Esophagus muscularis mucosa (tissue), 4 donors: ENCODE data around the gene TPCN1. TPM values are rescaled to one million over a fixed set of nuclear protein-coding genes. Genes with fewer than 3 reads are reported as not detected.

Experiments
- DNase-seq: peaks from one replicate; pipeline ENCODE4 v3.0.0-alpha.2; 2017; ENCODE audit errors: extremely low spot score
- H3K27ac ChIP-seq, 4 donors: fragments of 200-600 bp; sonication (generic); replicated peaks in 1 of 4; 1 replicate in 3 of 4; 2 replicates in 1 of 4; pipeline ENCODE4 v1.5.1; 2016 to 2019; ENCODE audit warnings: mild to moderate bottlenecking in 1 of 4
- H3K27me3 ChIP-seq, 4 donors: fragments of 200-600 bp; sonication (generic); one replicate each; pipeline versions ENCODE4 v1.5.1 to v1.6.0; 2016 to 2019
- H3K36me3 ChIP-seq, 4 donors: fragments of 200-600 bp; sonication (generic); one replicate each; pipeline ENCODE4 v1.5.1; 2016 to 2019
- H3K4me1 ChIP-seq, 4 donors: fragments of 200-600 bp; sonication (generic); one replicate each; pipeline ENCODE4 v1.5.1; 2016 to 2019
- H3K4me3 ChIP-seq, 4 donors: fragments of 200-600 bp; sonication (generic); 1 replicate in 2 of 4; 2 replicates in 2 of 4; pipeline ENCODE4 v1.5.1; 2016 to 2019; ENCODE audit warnings: mild to moderate bottlenecking in 4 of 4, moderate library complexity in 1 of 4
- H3K9me3 ChIP-seq, 4 donors: fragments of 200-600 bp; sonication (generic); 1 replicate in 3 of 4; 2 replicates in 1 of 4; pipeline ENCODE4 v1.5.1; 2016 to 2019
- EP300 ChIP-seq: sonication (generic); formaldehyde crosslinking; IDR thresholded peaks from one replicate; pipeline ENCODE4 v1.6.1; 2017; ENCODE audit warnings: antibody characterized with exemption
- POLR2A ChIP-seq: fragments of 450-650 bp; IDR thresholded peaks from one replicate; pipeline ENCODE4 v1.6.1; 2017; ENCODE audit warnings: antibody characterized with exemption, moderate library complexity, mild to moderate bottlenecking, low read depth
- POLR2AphosphoS5 ChIP-seq, 2 donors: sonication (generic); formaldehyde crosslinking; IDR thresholded peaks; one replicate each; pipeline ENCODE4 v1.6.1; 2017; ENCODE audit warnings: antibody characterized with exemption in 2 of 2
- WGBS: methylation state at CpG from one replicate; pipeline ENCODE4 v1.1.5; 2018; 5-methylcytosine and 5-hydroxymethylcytosine counted together
- intact Hi-C: fragments of 100-400 bp; cut with DNase I; formaldehyde crosslinking; loops from one replicate; pipeline ENCODE4 v1.15.1; 2023
- total RNA-seq, 4 donors: library from RNA; depleted of rRNA; stranded (reverse); fragments of >200 nt; gene quantifications; one replicate each; pipeline versions ENCODE4 v1.1.0 to v1.2.1, GENCODE V29; 2016
- TF ChIP-seq, protein P1 (sequence below), 3 experiments: fragments of 200-600 bp in 2 of 3; fragments of 450-650 bp in 1 of 3; sonication (generic) in 2 of 3; IDR thresholded peaks; one replicate each; pipeline ENCODE4 v1.5.1; 2017 to 2019; ENCODE audit warnings: antibody characterized with exemption in 3 of 3, mild to moderate bottlenecking in 2 of 3, moderate library complexity in 1 of 3

Gene TPCN1
- total RNA-seq, 4 donors from 2014 or later, result 31.1 to 54.0 (median 34.5) TPM

DNA sequence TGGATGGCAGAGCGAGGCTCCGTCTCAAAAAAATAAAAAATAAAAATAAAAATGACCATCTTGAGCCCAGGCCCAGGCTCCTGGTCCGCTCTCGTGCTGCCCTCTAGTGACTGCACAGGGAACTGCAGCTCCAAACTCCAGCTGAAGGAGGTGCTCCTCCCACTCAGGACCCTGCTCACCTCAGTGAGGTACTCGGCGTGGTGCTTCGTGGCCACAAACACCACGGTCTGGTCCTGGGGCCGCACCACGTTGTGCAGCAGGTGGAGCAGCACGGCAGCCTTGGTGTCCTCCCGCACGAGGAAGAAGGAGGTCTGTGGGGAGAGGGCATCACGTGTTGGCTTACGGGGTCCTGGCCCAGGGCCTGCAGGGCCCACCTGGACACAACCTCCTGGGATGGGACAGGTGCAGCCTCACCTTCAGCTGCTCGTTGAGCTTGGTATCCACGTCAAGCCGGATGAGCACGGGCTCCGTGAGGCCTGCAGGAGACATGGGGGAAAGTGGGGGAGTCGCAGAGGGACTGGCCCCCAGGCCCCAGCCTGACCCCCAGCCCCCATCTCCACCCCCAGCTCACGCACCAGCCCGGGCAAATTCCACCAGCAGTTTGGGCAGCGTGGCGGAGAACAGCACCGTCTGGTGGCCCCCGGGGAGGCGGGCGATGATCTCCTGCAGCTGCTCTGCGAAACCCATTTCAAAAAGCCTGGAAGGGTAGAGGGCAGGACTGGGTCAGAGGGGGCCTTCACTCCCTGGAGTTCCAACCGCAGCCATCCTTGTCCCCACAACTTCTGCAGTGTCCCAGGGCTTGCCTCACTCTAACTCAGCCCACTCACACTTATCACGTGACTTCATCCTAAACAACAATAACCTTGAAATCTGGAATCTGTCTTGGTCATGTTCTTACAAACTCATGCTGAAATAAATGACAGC is 46.5 kb upstream of the TPCN1 start:
- peaks cover 0 to 7% (median 3%) of the 10 kb centered on the region in 4 donors for H3K9me3 ChIP-seq
- H3K27me3 ChIP-seq, result no peaks in the 10 kb centered on the region
- DNase-seq, result no peak
- H3K4me1 ChIP-seq, result no peaks in the 10 kb centered on the region
- no peak overlapping the region for H3K4me3 ChIP-seq
- peaks cover 95 to 100% (median 99%) of the 10 kb centered on the region in 4 donors for H3K36me3 ChIP-seq
- TF ChIP-seq, protein P1, sequence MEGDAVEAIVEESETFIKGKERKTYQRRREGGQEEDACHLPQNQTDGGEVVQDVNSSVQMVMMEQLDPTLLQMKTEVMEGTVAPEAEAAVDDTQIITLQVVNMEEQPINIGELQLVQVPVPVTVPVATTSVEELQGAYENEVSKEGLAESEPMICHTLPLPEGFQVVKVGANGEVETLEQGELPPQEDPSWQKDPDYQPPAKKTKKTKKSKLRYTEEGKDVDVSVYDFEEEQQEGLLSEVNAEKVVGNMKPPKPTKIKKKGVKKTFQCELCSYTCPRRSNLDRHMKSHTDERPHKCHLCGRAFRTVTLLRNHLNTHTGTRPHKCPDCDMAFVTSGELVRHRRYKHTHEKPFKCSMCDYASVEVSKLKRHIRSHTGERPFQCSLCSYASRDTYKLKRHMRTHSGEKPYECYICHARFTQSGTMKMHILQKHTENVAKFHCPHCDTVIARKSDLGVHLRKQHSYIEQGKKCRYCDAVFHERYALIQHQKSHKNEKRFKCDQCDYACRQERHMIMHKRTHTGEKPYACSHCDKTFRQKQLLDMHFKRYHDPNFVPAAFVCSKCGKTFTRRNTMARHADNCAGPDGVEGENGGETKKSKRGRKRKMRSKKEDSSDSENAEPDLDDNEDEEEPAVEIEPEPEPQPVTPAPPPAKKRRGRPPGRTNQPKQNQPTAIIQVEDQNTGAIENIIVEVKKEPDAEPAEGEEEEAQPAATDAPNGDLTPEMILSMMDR (IDR thresholded peaks at IDR 0.05), result peak in 2 of 3 experiments; percentile 88 to 95
- TF ChIP-seq EP300, result no peak
- H3K27ac ChIP-seq, result no peak overlapping the region
- WGBS, result 36% methylated on average over 21 of the region's 32 CpGs
- intact Hi-C loops, result loop anchor here (5.0 kb wide), 1 partner anchor 127 kb away; no protein-coding TSS in a partner anchor

DNA sequence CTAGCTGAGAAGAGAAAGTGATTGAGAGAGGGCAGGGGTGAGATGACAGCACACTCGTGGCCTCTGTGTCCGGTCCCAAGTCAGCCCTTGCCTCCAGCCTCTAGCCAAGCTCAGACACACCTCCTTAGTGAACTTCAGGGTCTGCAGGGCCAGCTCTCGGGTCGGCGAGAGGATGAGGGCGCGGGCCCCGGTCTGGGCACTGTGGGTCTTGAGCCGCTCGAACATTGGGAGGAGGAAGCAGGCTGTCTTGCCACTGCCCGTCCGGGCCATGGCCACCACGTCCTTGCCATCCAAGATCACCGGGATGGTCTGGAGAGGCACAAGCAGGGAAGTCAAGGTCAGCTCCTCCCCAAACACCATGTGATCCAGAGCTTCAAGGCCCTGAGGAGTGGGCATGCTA is 42.2 kb upstream of the TPCN1 start:
- TF ChIP-seq EP300, result no peak
- TF ChIP-seq, protein P1 (IDR thresholded peaks at IDR 0.05), result no peak
- no peak for TF ChIP-seq POLR2AphosphoS5 (IDR thresholded peaks at IDR 0.05)
- no peak for TF ChIP-seq POLR2A
- intact Hi-C loops, result no loop called here
- peaks cover 0 to 7% (median 3%) of the 10 kb centered on the region in 4 donors for H3K9me3 ChIP-seq
- no peak for DNase-seq
- WGBS, result 97% methylated on average over 14 of the region's 14 CpGs
- H3K4me3 ChIP-seq, result no peak overlapping the region
- no peak overlapping the region for H3K27ac ChIP-seq
- peaks cover 4 to 19% (median 15%) of the 10 kb centered on the region in 4 donors for H3K4me1 ChIP-seq
- no peaks in the 10 kb centered on the region for H3K27me3 ChIP-seq
- H3K36me3 ChIP-seq, result peaks cover 64 to 73% (median 71%) of the 10 kb centered on the region in 4 donors

DNA sequence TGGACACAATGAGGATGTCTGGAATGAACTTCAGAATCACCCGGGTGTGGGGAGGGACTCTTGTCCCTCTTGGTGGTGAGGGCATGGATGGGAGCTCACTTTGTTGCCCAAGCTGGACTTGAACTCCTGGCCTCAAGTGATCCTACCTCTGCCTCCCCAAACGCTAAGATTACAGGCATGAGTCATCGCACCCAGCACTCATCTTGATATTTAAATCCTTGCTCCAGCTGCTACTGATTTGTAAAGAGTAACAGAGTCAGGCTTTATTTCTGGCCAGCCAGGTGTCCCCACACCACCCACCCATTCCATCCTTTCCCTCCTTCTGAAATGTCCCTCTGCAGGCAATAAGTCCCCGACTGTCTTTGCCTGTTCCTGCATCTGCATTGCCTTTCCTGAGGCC is 40.9 kb upstream of the TPCN1 start:
- peaks cover 53 to 60% (median 58%) of the 10 kb centered on the region in 4 donors for H3K36me3 ChIP-seq
- intact Hi-C loops, result no loop called here

DNA sequence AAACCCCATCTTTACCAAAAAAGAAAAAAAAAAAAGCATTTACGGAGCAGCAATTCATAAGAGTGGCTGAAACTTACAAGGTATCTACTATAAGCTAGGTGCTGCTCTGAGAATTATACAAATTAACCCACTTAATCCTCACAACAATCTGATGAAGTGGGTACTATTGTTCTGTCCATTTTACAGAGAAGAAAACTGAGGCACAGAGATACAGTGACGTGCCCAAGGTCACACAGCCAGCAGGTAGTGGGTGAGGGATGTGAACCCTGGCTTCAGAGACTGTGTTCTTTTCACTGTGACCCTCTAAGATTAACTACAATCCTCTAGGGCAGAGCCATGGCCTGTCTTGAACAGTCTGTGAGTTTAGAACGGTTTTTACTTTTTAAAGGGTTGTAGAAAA is 39.3 kb upstream of the TPCN1 start:
- 91% methylated on average over 3 of the region's 3 CpGs for WGBS

More for the DNA sequence above, 40.9 kb upstream of the TPCN1 start:
- WGBS, result 75% methylated on average over 4 of the region's 4 CpGs
- no peak for DNase-seq
- H3K9me3 ChIP-seq, result peaks cover 0 to 7% (median 3%) of the 10 kb centered on the region in 4 donors
- peaks cover 7 to 24% (median 21%) of the 10 kb centered on the region in 4 donors for H3K4me1 ChIP-seq
- TF ChIP-seq POLR2AphosphoS5 (IDR thresholded peaks at IDR 0.05) (no peak), EP300 (no peak), POLR2A (no peak)
- TF ChIP-seq, protein P1 (IDR thresholded peaks at IDR 0.05), result no peak
- H3K4me3 ChIP-seq, result no peak overlapping the region
- H3K27ac ChIP-seq, result no peak overlapping the region
- H3K27me3 ChIP-seq, result no peaks in the 10 kb centered on the region

More for the DNA sequence above, 39.3 kb upstream of the TPCN1 start:
- peaks cover 18 to 36% (median 32%) of the 10 kb centered on the region in 4 donors for H3K4me1 ChIP-seq
- H3K36me3 ChIP-seq, result peaks cover 40 to 50% (median 42%) of the 10 kb centered on the region in 4 donors
- TF ChIP-seq POLR2AphosphoS5 (IDR thresholded peaks at IDR 0.05) (no peak), POLR2A (no peak), EP300 (no peak)
- TF ChIP-seq, protein P1 (IDR thresholded peaks at IDR 0.05), result no peak
- no peak overlapping the region for H3K27ac ChIP-seq
- DNase-seq, result no peak
- intact Hi-C loops, result no loop called here
- peaks cover 0 to 7% (median 2%) of the 10 kb centered on the region in 4 donors for H3K9me3 ChIP-seq
- H3K27me3 ChIP-seq, result no peaks in the 10 kb centered on the region
- no peak overlapping the region for H3K4me3 ChIP-seq
